HepG2 (cell line): ENCODE results near the gene PROC. TPM values are rescaled to one million over a fixed set of nuclear protein-coding genes. Genes with fewer than 3 reads are reported as not detected.

Source experiments
- ATAC-seq: fragments of 200-7000 bp; cut with Tn5 transposase; 3 replicates; pipeline ENCODE4 v1.9.1; 2020; ENCODE audit warnings: mild to moderate bottlenecking, moderate library complexity
- BruUV-seq: library from RNA; stranded (reverse); fragments of 400-500 nt; replicated peaks from 2 replicates; lab custom pipeline; 2021; lab: Mats Ljungman, UMichigan
- CTCF ChIA-PET: fragments of 300-600 bp; formaldehyde crosslinking; extraction: SDS; loops from one replicate; lab custom pipeline; 2021; ENCODE audit warnings: low total read pairs, inconsistent platforms, low intra/inter-chr PET ratio; lab: Yijun Ruan, JAX
- POLR2A ChIA-PET: fragments of 350-600 bp; sonication (Branson Sonifier 250); formaldehyde crosslinking; loops from one replicate; lab custom pipeline; 2020; ENCODE audit warnings: antibody characterized with exemption, inconsistent platforms; lab: Yijun Ruan, JAX
- DNase-seq: peaks from one replicate; pipeline ENCODE4 v3.0.0-alpha.2; 2015; ENCODE audit warnings: low spot score
- FAIRE-seq: peaks from 3 replicates; lab custom pipeline; 2011; peaks lifted over from hg19 to GRCh38; lab: Jason Lieb, UNC
- H2AFZ ChIP-seq: one replicate; pipeline ENCODE4 v1.6.1; 2011; ENCODE audit warnings: low read length, inconsistent platforms
- H3K27ac ChIP-seq: fragments of 300-600 bp; 3 replicates; pipeline ENCODE4 v1.8.0; 2011; ENCODE audit warnings: mixed run types, mild to moderate bottlenecking, mixed read lengths, low read length, inconsistent platforms; ENCODE audit not compliant: insufficient read depth; ENCODE audit errors: extremely low read length
- H3K27me3 ChIP-seq, 2 experiments: fragments of 200-600 bp in 1 of 2; 2 replicates in 1 of 2; 3 replicates in 1 of 2; pipeline versions ENCODE4 v1.6.0 to v1.8.0; 2011; ENCODE audit warnings: low read length in 2 of 2, mild to moderate bottlenecking in 2 of 2, moderate library complexity in 2 of 2, inconsistent platforms in 1 of 2; ENCODE audit not compliant: insufficient read depth in 2 of 2, control insufficient read depth in 1 of 2
- H3K36me3 ChIP-seq, 2 experiments: fragments of 200-600 bp in 1 of 2; replicated peaks in 1 of 2; 2 replicates in 1 of 2; 3 replicates in 1 of 2; pipeline versions ENCODE4 v1.5.1 to v1.8.0; 2011; ENCODE audit warnings: low read length in 2 of 2, inconsistent platforms in 1 of 2; ENCODE audit not compliant: insufficient read depth in 2 of 2, control insufficient read depth in 1 of 2
- H3K4me1 ChIP-seq: 2 replicates; pipeline ENCODE4 v1.5.1; 2012; ENCODE audit warnings: low read length, inconsistent platforms; ENCODE audit not compliant: insufficient read depth
- H3K4me2 ChIP-seq: 2 replicates; pipeline ENCODE4 v1.6.0; 2011; ENCODE audit warnings: low read depth, low read length, inconsistent platforms
- H3K4me3 ChIP-seq, 3 experiments: fragments of 200-600 bp in 1 of 3; sonication (generic), shearing (Covaris generic) in 1 of 3; replicated peaks in 1 of 3; 2 replicates each; pipeline ENCODE4 v1.5.1; 2011 to 2016; ENCODE audit warnings: low read length in 3 of 3, inconsistent platforms in 2 of 3, low read depth in 2 of 3, mild to moderate bottlenecking in 2 of 3, control low read depth in 1 of 3, mixed read lengths in 1 of 3; ENCODE audit not compliant: insufficient read depth in 1 of 3
- H3K79me2 ChIP-seq: one replicate; pipeline ENCODE4 v1.6.1; 2011; ENCODE audit warnings: low read length, inconsistent platforms; ENCODE audit not compliant: insufficient read depth
- H3K9ac ChIP-seq: 2 replicates; pipeline ENCODE4 v1.6.0; 2011; ENCODE audit warnings: mild to moderate bottlenecking, low read depth, low read length, inconsistent platforms; ENCODE audit not compliant: insufficient read depth
- H3K9me3 ChIP-seq: 2 replicates; pipeline ENCODE4 v1.5.1; 2012; ENCODE audit warnings: mild to moderate bottlenecking, low read length
- H4K20me1 ChIP-seq: 2 replicates; pipeline ENCODE4 v1.6.0; 2011; ENCODE audit warnings: inconsistent platforms, mild to moderate bottlenecking, low read length, moderate library complexity; ENCODE audit not compliant: insufficient read depth
- AGO2 ChIP-seq: fragments of 200-400 bp; formaldehyde crosslinking; optimal IDR thresholded peaks from 2 replicates; pipeline ENCODE3; 2017; ENCODE audit warnings: mild to moderate bottlenecking, low read depth, low read length, moderate library complexity
- CBX5 ChIP-seq: sonication (generic); formaldehyde crosslinking; IDR thresholded peaks from 2 replicates; pipeline ENCODE4 v1.4.0; 2020; ENCODE audit warnings: missing genetic modification reagents, borderline replicate concordance
- ELF4 ChIP-seq: sonication (generic); formaldehyde crosslinking; IDR thresholded peaks from 2 replicates; pipeline ENCODE4 v1.5.0; 2020; ENCODE audit warnings: missing genetic modification reagents, mild to moderate bottlenecking, moderate library complexity, borderline replicate concordance
- KDM1A ChIP-seq: IDR thresholded peaks from 2 replicates; pipeline ENCODE4 v1.6.1; 2016; ENCODE audit warnings: missing compliant biosample characterization
- KDM5B ChIP-seq: sonication (generic); formaldehyde crosslinking; IDR thresholded peaks from 2 replicates; pipeline ENCODE4 v1.4.0; 2020; ENCODE audit warnings: missing genetic modification reagents, mild to moderate bottlenecking, borderline replicate concordance
- MIER3 ChIP-seq: IDR thresholded peaks from 2 replicates; pipeline ENCODE4 v1.6.1; 2016; ENCODE audit warnings: missing compliant biosample characterization, borderline replicate concordance
- NBN ChIP-seq: fragments of 450-650 bp; conservative IDR thresholded peaks from 2 replicates; pipeline ENCODE4 v1.6.1; 2017
- PHF8 ChIP-seq: sonication (generic); formaldehyde crosslinking; IDR thresholded peaks from 2 replicates; pipeline ENCODE4 v1.5.0; 2020; ENCODE audit warnings: missing genetic modification reagents
- POLR2A ChIP-seq, 2 experiments: IDR thresholded peaks; 2 replicates each; pipeline ENCODE4 v1.6.1; 2011; ENCODE audit warnings: low read depth in 2 of 2, low read length in 2 of 2, mild to moderate bottlenecking in 1 of 2, moderate library complexity in 1 of 2; ENCODE audit not compliant: insufficient read depth in 1 of 2
- PRDM4 ChIP-seq: sonication (generic); formaldehyde crosslinking; IDR thresholded peaks from 2 replicates; pipeline ENCODE4 v1.9.0; 2021; ENCODE audit warnings: missing genetic modification reagents, borderline replicate concordance
- PRPF4 ChIP-seq: fragments of 200-400 bp; formaldehyde crosslinking; IDR thresholded peaks from 2 replicates; pipeline ENCODE4 v1.6.1; 2016; ENCODE audit warnings: low read length, low read depth; ENCODE audit not compliant: poor library complexity, severe bottlenecking
- RAD51 ChIP-seq: fragments of 450-650 bp; IDR thresholded peaks from 2 replicates; pipeline ENCODE4 v1.6.1; 2016; ENCODE audit warnings: borderline replicate concordance
- SIN3B ChIP-seq: fragments of 150-350 bp; IDR thresholded peaks from 2 replicates; pipeline ENCODE4 v1.6.1; 2014; ENCODE audit warnings: low read length
- SNAPC5 ChIP-seq: sonication (generic); formaldehyde crosslinking; IDR thresholded peaks from 2 replicates; pipeline ENCODE4 v1.8.1; 2023; ENCODE audit warnings: mild to moderate bottlenecking, missing genetic modification reagents, borderline replicate concordance
- TARDBP ChIP-seq: sonication (generic); formaldehyde crosslinking; IDR thresholded peaks from 2 replicates; pipeline ENCODE4 v1.8.0; 2022; ENCODE audit warnings: mild to moderate bottlenecking, missing genetic modification reagents
- ZC3H13 ChIP-seq: sonication (generic); formaldehyde crosslinking; IDR thresholded peaks from 2 replicates; pipeline ENCODE4 v1.8.1; 2023; ENCODE audit warnings: mild to moderate bottlenecking, missing genetic modification reagents, moderate library complexity
- ZFP36L1 ChIP-seq: sonication (generic); formaldehyde crosslinking; IDR thresholded peaks from 2 replicates; pipeline ENCODE4 v1.8.0; 2022; ENCODE audit warnings: mild to moderate bottlenecking, missing genetic modification reagents, moderate library complexity
- ZFP91 ChIP-seq: sonication (generic); formaldehyde crosslinking; IDR thresholded peaks from 2 replicates; pipeline ENCODE4 v1.9.0; 2022; ENCODE audit warnings: missing genetic modification reagents, mild to moderate bottlenecking, borderline replicate concordance
- ZNF350 ChIP-seq: sonication (generic); formaldehyde crosslinking; IDR thresholded peaks from 2 replicates; pipeline ENCODE4 v1.4.0; 2020; ENCODE audit warnings: mild to moderate bottlenecking, low read depth, missing genetic modification reagents, borderline replicate concordance
- ZNF772 ChIP-seq: sonication (generic); formaldehyde crosslinking; IDR thresholded peaks from 2 replicates; pipeline ENCODE4 v1.5.0; 2020; ENCODE audit warnings: mild to moderate bottlenecking, missing genetic modification reagents
- ZNF792 ChIP-seq: IDR thresholded peaks from 2 replicates; pipeline ENCODE4 v1.6.1; 2016
- ZNF816 ChIP-seq: sonication (generic); formaldehyde crosslinking; IDR thresholded peaks from 2 replicates; pipeline ENCODE4 v1.8.0; 2022; ENCODE audit warnings: missing genetic modification reagents, mild to moderate bottlenecking, borderline replicate concordance
- WGBS: methylation state at CpG from one replicate; pipeline ENCODE4 v1.1.6; 2017; ENCODE audit warnings: low lambda C conversion rate; 5-methylcytosine and 5-hydroxymethylcytosine counted together
- in situ Hi-C: cut with HindIII; loops from 2 replicates; pipeline ENCODE4 v1.10.0; 2017; ENCODE audit warnings: low pct_unique_long_range_greater_than_20kb; ENCODE audit not compliant: extremely low pct_ligation_motif_present
- intact Hi-C: fragments of 100-400 bp; cut with micrococcal nuclease; formaldehyde crosslinking; loops from one replicate; pipeline ENCODE4 v1.10.0; 2022; ENCODE audit not compliant: unreplicated experiment
- polyA plus RNA-seq, 8 experiments: library from polyadenylated mRNA; depleted of rRNA in 3 of 8; stranded (reverse) in 7 of 8; unstranded in 1 of 8; fragments of >200 nt; fragmentation: Illumina TruSeq in 4 of 8; extraction: Trizol in 4 of 8; gene quantifications; 2 replicates each; pipeline versions ENCODE4 v1.2.1 to v1.2.3, GENCODE V29; 2011 to 2016; ENCODE audit warnings: low read depth in 4 of 8, missing spikeins in 1 of 8, mixed read lengths in 1 of 8; ENCODE audit not compliant: insufficient read depth in 1 of 8
- total RNA-seq, 5 experiments: library from RNA; depleted of rRNA; stranded (reverse); fragments of >200 nt; fragmentation: Illumina TruSeq; extraction: Trizol; gene quantifications; 2 replicates each; pipeline ENCODE4 v1.2.3, GENCODE V29; 2016; ENCODE audit warnings: low read depth in 1 of 5

Gene PROC
- total and polyA plus RNA-seq, 2 of the 13 experiments (the other 11 are each of a cell fraction or from before 2014, with no cell fraction given), result 134 to 185 TPM

GRCh38 chr2:127429844-127430425 is 11.7 kb downstream of the PROC start:
- Histone ChIP-seq H3K79me2 (no peaks in the 10 kb centered on the region), H4K20me1 (no peaks in the 10 kb centered on the region; the same call in 1 of the 2 replicates), H3K4me3 (no peak overlapping the region), H3K9ac (no peak overlapping the region), H3K4me1 (peaks cover 15% of the 10 kb centered on the region), H3K9me3 (no peaks in the 10 kb centered on the region), H2AFZ (no peak overlapping the region), H3K36me3 (peaks cover 28 to 33% of the 10 kb centered on the region in 2 experiments), H3K4me2 (no peak overlapping the region), H3K27me3 (no peaks in the 10 kb centered on the region), H3K27ac (no peak overlapping the region)
- DNase-seq, result no peak
- POLR2A ChIA-PET, result interaction anchor here (0.6 to 16.2 kb wide), 6 partner anchors 8 to 43 kb away, joined by 3 to 229 read pairs (median 18); partner anchors contain the start of gene PROC
- ATAC-seq, result peak; percentile 7
- WGBS, result 92% methylated on average over 7 of the region's 7 CpGs
- in situ Hi-C loops (no loop called here), intact Hi-C loops (no loop called here)
- BruUV-seq, result no TSS peak
- FAIRE-seq, result no peak
- CTCF ChIA-PET, result no interaction called here
- no peak for TF ChIP-seq MIER3
- TF ChIP-seq SIN3B, result no peak
- TF ChIP-seq PRDM4 (CRISPR knock-in tag), result no peak
- TF ChIP-seq KDM5B, result 0 out of 2 replicates have a peak, but pooled peaks have one; percentile 44
- no peak for TF ChIP-seq ZNF792
- TF ChIP-seq CBX5 (CRISPR knock-in tag), result no peak
- TF ChIP-seq RAD51, result no peak
- 0 out of 2 replicates have a peak, but pooled peaks have one; percentile 20 for TF ChIP-seq ZFP91 (CRISPR knock-in tag)
- TF ChIP-seq KDM1A (CRISPR knock-in tag), result no peak
- TF ChIP-seq ZNF772 (CRISPR knock-in tag), result peak; percentile 19; the same call in 1 of the 2 replicates
- TF ChIP-seq SNAPC5 (CRISPR knock-in tag), result no peak
- no peak for TF ChIP-seq PRPF4
- TF ChIP-seq ZNF816 (CRISPR knock-in tag), result no peak
- no peak for TF ChIP-seq PHF8 (CRISPR knock-in tag)
- TF ChIP-seq ZFP36L1 (CRISPR knock-in tag), result no peak
- peak; percentile 1 to 18; a peak in 1 of 4 replicates for TF ChIP-seq POLR2A (IDR thresholded peaks at IDR 0.05; ENCODE audit: insufficient read depth in 1 of 2, low read depth in 2 of 2, low read length in 2 of 2)
- TF ChIP-seq ZNF350, result peak; percentile 16; the same call in 1 of the 2 replicates
- peak; percentile 68 for TF ChIP-seq AGO2
- no peak for TF ChIP-seq NBN
- 0 out of 2 replicates have a peak, but pooled peaks have one; percentile 22 for TF ChIP-seq ELF4
- 0 out of 2 replicates have a peak, but pooled peaks have one; percentile 1 for TF ChIP-seq ZC3H13
- 0 out of 2 replicates have a peak, but pooled peaks have one; percentile 1 for TF ChIP-seq TARDBP
